BJ (cell line): ENCODE data around the gene CAPN1. TPM values are rescaled to one million over a fixed set of nuclear protein-coding genes. Genes with fewer than 3 reads are reported as not detected.
A peak's percentile ranks its signal among the peaks of the same experiment; 100 is the strongest.
"Not testable (repeated sequence)": the region's sequence is repeated elsewhere in the genome, so short reads cannot be mapped to it uniquely, and the experiment has no call there.

Source experiments
- CTCF ChIA-PET: fragments of 350-600 bp; formaldehyde crosslinking; extraction: SDS; loops from one replicate; lab custom pipeline; 2021; ENCODE audit warnings: antibody characterized with exemption, inconsistent platforms; lab: Yijun Ruan, JAX
- POLR2A ChIA-PET: fragments of 300-600 bp; sonication (Branson Sonifier 250); formaldehyde crosslinking; extraction: SDS; loops from one replicate; lab custom pipeline; 2021; ENCODE audit warnings: antibody characterized with exemption; lab: Charles Lee
- DNase-seq: peaks from one replicate; pipeline ENCODE4 v3.0.0-alpha.2; 2011; ENCODE audit warnings: low read depth
- H3K27me3 ChIP-seq: 2 replicates; pipeline ENCODE4 v1.6.0; 2011; ENCODE audit warnings: low read length; ENCODE audit not compliant: control insufficient read depth, insufficient read depth
- H3K36me3 ChIP-seq: 2 replicates; pipeline ENCODE4 v1.5.1; 2011; ENCODE audit warnings: low read length; ENCODE audit not compliant: control insufficient read depth, insufficient read depth
- H3K4me3 ChIP-seq: 2 replicates; pipeline ENCODE4 v1.5.1; 2011; ENCODE audit warnings: low read depth, mild to moderate bottlenecking, control low read depth, low read length
- CTCF ChIP-seq: IDR thresholded peaks from 2 replicates; pipeline ENCODE4 v1.5.1; 2011; ENCODE audit warnings: low read depth, mild to moderate bottlenecking, control low read depth, inconsistent platforms, low read length, moderate library complexity; ENCODE audit not compliant: insufficient read depth
- polyA plus RNA-seq: library from polyadenylated mRNA; depleted of rRNA; stranded (reverse); fragments of >200 nt; gene quantifications from 2 replicates; pipeline ENCODE4 v1.2.3, GENCODE V29; 2011

The CAPN1 gene
- polyA plus RNA-seq, 1 experiment, result 181 TPM

DNA sequence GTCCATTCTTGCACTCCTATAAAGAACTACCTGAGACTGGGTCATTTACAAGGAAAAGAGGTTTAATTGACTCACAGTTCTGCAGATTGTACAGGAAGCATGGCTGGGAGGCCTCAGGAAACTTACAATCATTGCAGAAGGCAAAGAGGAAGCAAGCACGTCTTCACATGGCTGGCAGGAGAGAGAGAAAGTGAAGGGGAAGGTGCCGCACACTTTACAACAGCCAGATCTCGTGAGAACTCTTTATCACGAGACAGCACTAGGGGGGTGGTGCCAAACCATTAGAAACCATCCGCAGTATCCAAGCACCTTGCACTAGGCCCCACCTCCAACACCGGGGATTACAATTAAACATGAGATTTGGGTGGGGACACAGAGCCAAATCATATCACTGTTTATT, 60.7 kb downstream of the CAPN1 start:
- DNase-seq, result no peak
- CTCF ChIA-PET, result interaction anchor here (0.6 to 1.3 kb wide), 3 partner anchors 9 to 25 kb away, joined by 3 to 5 read pairs (median 3); no protein-coding TSS in a partner anchor
- Histone ChIP-seq H3K36me3 (no peaks in the 10 kb centered on the region), H3K27me3 (peaks cover 1% of the 10 kb centered on the region; the same call in 1 of the 2 replicates), H3K4me3 (no peak overlapping the region)
- POLR2A ChIA-PET, result no interaction called here
- no peak for TF ChIP-seq CTCF

GRCh38 chr11:65243797-65244196, 62.1 kb downstream of the CAPN1 start:
- ChIA-PET CTCF (interaction anchor here (1.3 kb wide), 1 partner anchor 19 kb away, joined by 4 read pairs; no protein-coding TSS in a partner anchor), POLR2A (interaction anchor here (0.5 kb wide), 1 partner anchor 19 kb away, joined by 4 read pairs; no protein-coding TSS in a partner anchor)
- no peak for TF ChIP-seq CTCF

DNA sequence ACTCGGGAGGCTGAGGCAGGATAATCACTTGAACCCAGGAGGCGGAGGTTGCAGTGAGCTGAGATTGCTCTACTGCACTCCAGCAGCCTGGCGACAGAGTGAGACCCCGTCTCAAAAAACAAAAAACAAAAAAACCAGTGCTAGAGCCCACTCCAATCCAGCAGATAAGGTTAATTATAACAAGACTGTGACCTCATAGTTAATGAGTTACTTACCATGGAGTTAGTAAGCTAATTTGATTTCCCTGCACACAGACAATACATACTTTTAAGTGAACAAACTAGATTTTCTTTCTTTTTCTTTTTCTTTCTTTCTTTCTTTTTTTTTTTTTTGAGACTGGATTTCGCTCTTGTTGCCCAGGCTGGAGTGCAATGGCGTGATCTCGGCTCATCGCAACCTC, 63.3 kb downstream of the CAPN1 start:
- H3K36me3 ChIP-seq, H3K4me3 ChIP-seq, POLR2A ChIA-PET, H3K27me3 ChIP-seq, DNase-seq: not testable (repeated sequence)
- CTCF ChIA-PET, result interaction anchor here (0.6 to 1.1 kb wide), 3 partner anchors 16 to 21 kb away, joined by 3 to 5 read pairs (median 3); no protein-coding TSS in a partner anchor

More at GRCh38 chr11:65243797-65244196, 62.1 kb downstream of the CAPN1 start:
- Histone ChIP-seq H3K27me3 (peaks cover 1% of the 10 kb centered on the region; the same call in 1 of the 2 replicates), H3K36me3 (no peaks in the 10 kb centered on the region), H3K4me3 (no peak overlapping the region)
- no peak for DNase-seq

GRCh38 chr11:65246506-65246905, 64.8 kb downstream of the CAPN1 start:
- no peak for TF ChIP-seq CTCF
- ChIA-PET CTCF (interaction anchor here (1.0 kb wide), 1 partner anchor 83 kb away, joined by 3 read pairs; no protein-coding TSS in a partner anchor), POLR2A (interaction anchor here (0.6 kb wide), 1 partner anchor 474 kb away, joined by 4 read pairs; no protein-coding TSS in a partner anchor)
- Histone ChIP-seq H3K27me3 (peaks cover 1% of the 10 kb centered on the region; the same call in 1 of the 2 replicates), H3K4me3 (no peak overlapping the region), H3K36me3 (no peaks in the 10 kb centered on the region)
- no peak for DNase-seq

GRCh38 chr11:65248184-65248710, 66.5 kb downstream of the CAPN1 start:
- DNase-seq, H3K36me3 ChIP-seq, POLR2A ChIA-PET, H3K4me3 ChIP-seq, H3K27me3 ChIP-seq: not testable (repeated sequence)
- CTCF ChIA-PET, result interaction anchor here (0.6 to 6.5 kb wide), 4 partner anchors 21 to 135 kb away, joined by 3 to 40 read pairs (median 3); no protein-coding TSS in a partner anchor

- TF ChIP-seq CTCF, result peak; percentile 2; the same call in 1 of the 2 replicates
- no peak for DNase-seq
- ChIA-PET POLR2A (no interaction called here), CTCF (interaction anchor here (1.0 to 6.5 kb wide), 5 partner anchors 9 to 65 kb away, joined by 3 to 40 read pairs (median 4); no protein-coding TSS in a partner anchor)
- Histone ChIP-seq H3K36me3 (no peaks in the 10 kb centered on the region), H3K27me3 (no peaks in the 10 kb centered on the region; the same call in 1 of the 2 replicates), H3K4me3 (no peak overlapping the region)
Measured at GRCh38 chr11:65251476-65251875, 69.7 kb downstream of the CAPN1 start.
